ENCODE results near the gene LRR1. TPM values are rescaled to one million over a fixed set of nuclear protein-coding genes. Genes with fewer than 3 reads are reported as not detected.
A peak's percentile ranks its signal among the peaks of the same experiment; 100 is the strongest.

LRR1 gene
- total and polyA plus RNA-seq, 8 donors = 0.45 to 14.7 (median 7.7) TPM

GRCh38 chr14:49598189-49598484 lies 603 bp upstream of the LRR1 start:
- intact Hi-C loops (cut with DNase I; ENCODE audit: low total_unique reads) = no loop called here
- H3K36me3 ChIP-seq = peaks cover 0 to 10% (median 6%) of the 10 kb centered on the region in 4 donors
- peak overlapping the region; percentile 88 to 97 (median 96) for H3K27ac ChIP-seq
- DNase-seq = peak in 1 of 2 donors; percentile 46
- no peaks in the 10 kb centered on the region for H3K27me3 ChIP-seq
- TF ChIP-seq CTCF (IDR thresholded peaks at IDR 0.05) (no peak), POLR2A (IDR thresholded peaks at IDR 0.05) (no peak), EP300 (IDR thresholded peaks at IDR 0.05) (no peak), POLR2AphosphoS5 (IDR thresholded peaks at IDR 0.05) (no peak)
- H3K4me1 ChIP-seq = peaks cover 0 to 47% (median 19%) of the 10 kb centered on the region in 4 donors
- peak overlapping the region; percentile 60 to 94 (median 66) for H3K4me3 ChIP-seq
- no peaks in the 10 kb centered on the region for H3K9me3 ChIP-seq
- WGBS, 5 donors = 0 to 2% (median 0%) methylated on average over 13 to 15 of the region's 15 CpGs

- WGBS, 5 donors = 86 to 97% (median 93%) methylated on average over 6 of the region's 6 CpGs
- intact Hi-C loops (cut with DNase I; ENCODE audit: low total_unique reads) = no loop called here
Observed at GRCh38 chr14:49607583-49607982, 8.8 kb downstream of the LRR1 start.

GRCh38 chr14:49612251-49612650 lies 13.5 kb downstream of the LRR1 start:
- intact Hi-C loops (cut with DNase I; ENCODE audit: low total_unique reads) = no loop called here
- no peaks in the 10 kb centered on the region for H3K27me3 ChIP-seq
- H3K36me3 ChIP-seq = peaks cover 0 to 16% (median 13%) of the 10 kb centered on the region in 4 donors
- H3K9me3 ChIP-seq = no peaks in the 10 kb centered on the region
- peaks cover 0 to 3% (median 2%) of the 10 kb centered on the region in 4 donors for H3K4me1 ChIP-seq
- H3K4me3 ChIP-seq = no peak overlapping the region
- H3K27ac ChIP-seq = no peak overlapping the region
- no peak for DNase-seq
- TF ChIP-seq POLR2A (IDR thresholded peaks at IDR 0.05) = no peak
- no peak for TF ChIP-seq EP300 (IDR thresholded peaks at IDR 0.05)
- no peak for TF ChIP-seq POLR2AphosphoS5 (IDR thresholded peaks at IDR 0.05)
- no peak for TF ChIP-seq CTCF (IDR thresholded peaks at IDR 0.05)
- WGBS, 5 donors = 89 to 93% (median 91%) methylated on average over 4 of the region's 4 CpGs

More at GRCh38 chr14:49607583-49607982, 8.8 kb downstream of the LRR1 start:
- Histone ChIP-seq H3K27ac (no peak overlapping the region), H3K27me3 (no peaks in the 10 kb centered on the region), H3K4me1 (no peaks in the 10 kb centered on the region), H3K36me3 (peaks cover 1 to 35% (median 22%) of the 10 kb centered on the region in 4 donors), H3K9me3 (no peaks in the 10 kb centered on the region), H3K4me3 (no peak overlapping the region)
- DNase-seq = no peak
- no peak for TF ChIP-seq POLR2A (IDR thresholded peaks at IDR 0.05)
- TF ChIP-seq EP300 (IDR thresholded peaks at IDR 0.05) = no peak
- no peak for TF ChIP-seq CTCF (IDR thresholded peaks at IDR 0.05)
- TF ChIP-seq POLR2AphosphoS5 (IDR thresholded peaks at IDR 0.05) = no peak

- DNase-seq = no peak
- H3K9me3 ChIP-seq = no peaks in the 10 kb centered on the region
- H3K4me1 ChIP-seq = peaks cover 0 to 8% (median 4%) of the 10 kb centered on the region in 4 donors
- no peak overlapping the region for H3K27ac ChIP-seq
- TF ChIP-seq POLR2A (IDR thresholded peaks at IDR 0.05) (no peak), POLR2AphosphoS5 (IDR thresholded peaks at IDR 0.05) (no peak), CTCF (IDR thresholded peaks at IDR 0.05) (no peak), EP300 (IDR thresholded peaks at IDR 0.05) (no peak)
- intact Hi-C loops (cut with DNase I; ENCODE audit: low total_unique reads) = no loop called here
- peaks cover 1 to 16% (median 14%) of the 10 kb centered on the region in 4 donors for H3K36me3 ChIP-seq
- H3K4me3 ChIP-seq = no peak overlapping the region
- 84 to 93% (median 91%) methylated on average over 7 to 8 of the region's 8 CpGs for WGBS, 5 donors
- H3K27me3 ChIP-seq = no peaks in the 10 kb centered on the region
Observed at GRCh38 chr14:49612671-49613070, 13.9 kb downstream of the LRR1 start.
